ENCODE results near the gene HOXC12. TPM values are rescaled to one million over a fixed set of nuclear protein-coding genes. Genes with fewer than 3 reads are reported as not detected.
A peak's percentile ranks its signal among the peaks of the same experiment; 100 is the strongest.

The HOXC12 gene
- total RNA-seq, 1 donor, result under 0.01 TPM

DNA sequence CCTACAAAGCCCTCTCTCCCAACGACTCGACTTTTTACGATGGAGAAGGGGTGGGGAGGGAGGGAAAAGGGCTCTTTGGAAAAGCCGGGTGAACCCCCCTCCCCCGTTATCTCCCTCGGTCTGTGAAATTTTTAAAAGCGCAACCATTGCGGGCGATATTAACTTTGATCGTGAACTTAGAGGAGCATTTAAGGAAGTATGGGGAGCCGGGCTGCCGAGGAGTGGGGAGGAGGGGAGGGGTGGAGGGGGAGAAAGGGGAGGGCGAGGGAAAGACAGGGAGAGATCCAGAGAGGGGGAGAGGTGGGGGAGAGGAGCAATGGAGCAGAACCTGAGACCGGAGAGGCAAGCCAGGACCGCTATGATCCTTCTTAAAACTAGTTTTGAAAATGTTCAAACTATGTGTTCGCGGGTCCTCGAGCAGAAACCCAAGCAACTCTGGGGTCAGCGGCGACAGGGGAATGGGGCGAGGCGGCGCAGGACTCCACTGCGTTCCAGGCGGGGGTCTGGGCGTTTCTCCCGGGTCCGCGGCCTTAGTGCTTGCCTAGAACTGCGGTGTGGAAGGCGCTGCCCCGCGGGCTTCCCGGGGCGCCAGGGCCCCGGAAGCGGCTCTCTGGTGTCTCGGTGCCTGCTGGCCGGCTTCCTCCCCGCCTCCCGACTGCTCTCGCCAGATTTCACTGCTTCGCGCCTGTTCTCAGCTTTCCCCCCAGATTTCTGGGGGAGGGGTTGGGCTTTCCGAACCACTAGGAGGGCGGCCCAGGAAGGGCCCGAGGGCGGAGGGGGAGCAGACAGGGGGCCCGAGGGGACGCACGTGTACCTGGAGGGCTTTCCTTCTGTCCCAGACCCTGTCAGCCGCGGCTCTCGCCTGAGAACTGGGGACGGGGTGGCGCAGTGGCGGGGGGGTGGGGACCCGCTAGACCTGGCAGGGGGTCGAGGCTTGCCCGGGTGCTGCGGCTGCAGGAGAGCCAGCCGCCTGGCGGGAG, 19.7 kb downstream of the HOXC12 start, which contains the start of gene HOTAIR:
HOTAIR (minus strand) TSS at position 871 of the 980 bp plus-strand sequence.
- Histone ChIP-seq H3K4me3 (ENCODE audit: insufficient read depth, low read length) (peak within 1 kb of the TSS; percentile 83), H3K4me1 (ENCODE audit: insufficient read depth, low read length) (peaks cover 9% of the 10 kb centered on the region), H3K4me2 (ENCODE audit: insufficient read depth, low read length) (peak within 1 kb of the TSS; percentile 89), H3K27me3 (ENCODE audit: insufficient read depth, low read length) (peaks cover 27% of the 10 kb centered on the region), H2AFZ (ENCODE audit: low read length) (peak within 1 kb of the TSS; percentile 97), H4K20me1 (ENCODE audit: insufficient read depth, low read length) (no peaks in the 10 kb centered on the region), H3K9me3 (ENCODE audit: low read depth, low read length) (no peaks in the 10 kb centered on the region), H3K27ac (ENCODE audit: low read depth, low read length) (peak within 1 kb of the TSS; percentile 45), H3K79me2 (ENCODE audit: insufficient read depth, low read length) (no peaks in the 10 kb centered on the region), H3K36me3 (ENCODE audit: insufficient read depth, low read length) (no peaks in the 10 kb centered on the region)
- no peak for TF ChIP-seq CTCF (IDR thresholded peaks at IDR 0.05; ENCODE audit: extremely low read depth, low read depth, low read length)
- peak; percentile 97 for DNase-seq (ENCODE audit: insufficient read length, low spot score, missing footprints)

DNA sequence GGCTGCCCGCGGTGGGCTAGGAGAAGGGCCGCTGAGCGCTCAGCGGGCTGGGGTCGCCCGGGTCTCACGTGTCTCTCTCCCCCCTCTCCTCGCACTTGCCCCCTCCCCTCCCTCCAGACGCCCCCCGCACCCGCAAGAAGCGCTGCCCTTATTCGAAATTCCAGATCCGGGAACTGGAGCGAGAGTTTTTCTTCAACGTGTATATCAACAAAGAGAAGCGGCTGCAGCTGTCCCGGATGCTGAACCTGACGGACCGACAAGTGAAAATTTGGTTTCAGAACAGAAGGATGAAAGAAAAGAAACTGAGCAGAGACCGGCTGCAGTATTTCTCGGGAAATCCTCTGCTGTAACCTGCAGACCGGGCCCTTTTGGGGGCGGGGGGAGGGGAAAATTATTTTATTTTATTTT, 20.4 kb downstream of the HOXC12 start:
- H3K4me3 ChIP-seq (ENCODE audit: insufficient read depth, low read length), result peak overlapping the region; percentile 83
- no peak for TF ChIP-seq CTCF (IDR thresholded peaks at IDR 0.05; ENCODE audit: extremely low read depth, low read depth, low read length)
- H4K20me1 ChIP-seq (ENCODE audit: insufficient read depth, low read length), result no peaks in the 10 kb centered on the region
- peak overlapping the region; percentile 97 for H2AFZ ChIP-seq (ENCODE audit: low read length)
- H3K79me2 ChIP-seq (ENCODE audit: insufficient read depth, low read length), result no peaks in the 10 kb centered on the region
- H3K36me3 ChIP-seq (ENCODE audit: insufficient read depth, low read length), result no peaks in the 10 kb centered on the region
- peaks cover 9% of the 10 kb centered on the region for H3K4me1 ChIP-seq (ENCODE audit: insufficient read depth, low read length)
- no peak for DNase-seq (ENCODE audit: insufficient read length, low spot score, missing footprints)
- peak overlapping the region; percentile 89 for H3K4me2 ChIP-seq (ENCODE audit: insufficient read depth, low read length)
- H3K27ac ChIP-seq (ENCODE audit: low read depth, low read length), result no peak overlapping the region
- no peaks in the 10 kb centered on the region for H3K9me3 ChIP-seq (ENCODE audit: low read depth, low read length)
- peaks cover 21% of the 10 kb centered on the region for H3K27me3 ChIP-seq (ENCODE audit: insufficient read depth, low read length)

- Histone ChIP-seq H3K27ac (ENCODE audit: low read depth, low read length) (no peak overlapping the region), H3K27me3 (ENCODE audit: insufficient read depth, low read length) (peaks cover 18% of the 10 kb centered on the region), H3K36me3 (ENCODE audit: insufficient read depth, low read length) (no peaks in the 10 kb centered on the region), H3K9me3 (ENCODE audit: low read depth, low read length) (no peaks in the 10 kb centered on the region), H4K20me1 (ENCODE audit: insufficient read depth, low read length) (no peaks in the 10 kb centered on the region), H3K4me1 (ENCODE audit: insufficient read depth, low read length) (peaks cover 9% of the 10 kb centered on the region), H3K4me2 (ENCODE audit: insufficient read depth, low read length) (peak overlapping the region; percentile 89), H2AFZ (ENCODE audit: low read length) (no peak overlapping the region), H3K4me3 (ENCODE audit: insufficient read depth, low read length) (no peak overlapping the region), H3K79me2 (ENCODE audit: insufficient read depth, low read length) (no peaks in the 10 kb centered on the region)
- no peak for TF ChIP-seq CTCF (IDR thresholded peaks at IDR 0.05; ENCODE audit: extremely low read depth, low read depth, low read length)
- DNase-seq (ENCODE audit: insufficient read length, low spot score, missing footprints), result no peak
Observed at GRCh38 chr12:53975479-53976152, 20.9 kb downstream of the HOXC12 start.
